Measurements from ENCODE around the gene NCKAP5L.
"Not testable (repeated sequence)": the region's sequence is repeated elsewhere in the genome, so short reads cannot be mapped to it uniquely, and the experiment has no call there.

Gene NCKAP5L

DNA sequence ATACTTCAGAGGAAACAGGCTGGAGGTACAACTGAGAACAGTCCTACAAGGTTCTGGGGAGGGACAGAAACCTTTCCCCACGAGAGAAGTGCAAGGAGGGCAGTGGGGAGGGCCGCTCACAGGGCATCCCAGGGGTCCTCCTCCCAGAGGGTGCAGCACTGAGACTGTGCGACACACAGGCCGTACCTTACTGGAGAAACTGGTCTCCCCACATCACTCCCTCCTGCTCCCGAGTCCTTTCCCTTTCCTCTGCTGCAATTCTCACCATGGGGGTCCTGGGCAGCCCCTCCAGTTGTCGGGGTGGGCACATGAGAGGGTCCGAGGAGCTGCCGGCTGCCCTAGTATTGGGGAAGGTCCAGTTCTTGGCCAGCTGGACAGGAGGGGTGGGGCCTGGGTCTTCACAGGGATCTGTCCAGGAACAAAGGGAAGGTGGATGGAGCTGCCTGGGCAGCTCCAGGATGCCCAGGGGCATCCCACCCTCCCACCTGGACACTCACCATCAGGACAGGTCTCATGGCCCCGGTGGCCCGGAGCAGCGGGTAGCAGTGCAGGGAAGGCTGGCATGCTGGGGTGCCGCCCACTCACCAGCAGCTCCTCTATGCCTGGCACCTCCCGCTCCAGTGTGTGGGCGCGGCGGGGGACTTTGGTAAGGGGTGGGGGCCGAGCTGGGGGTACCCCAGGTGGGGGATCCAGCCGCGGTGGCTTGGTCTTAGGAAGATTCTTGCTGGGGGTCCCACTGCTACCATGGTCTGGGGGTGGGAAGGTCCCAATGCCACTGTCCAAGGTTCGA lies 35.8 kb downstream of the NCKAP5L start:
- H3K4me1 Mint-ChIP-seq (ENCODE audit: low read depth), result no peaks in the 10 kb centered on the region
- H3K4me3 Mint-ChIP-seq, result no peak overlapping the region
- H3K27ac Mint-ChIP-seq, result no peak overlapping the region
- no peaks in the 10 kb centered on the region for H3K36me3 Mint-ChIP-seq (ENCODE audit: low read depth)
- peaks cover 5% of the 10 kb centered on the region for H3K9me3 Mint-ChIP-seq
- H3K27me3 Mint-ChIP-seq, result no peaks in the 10 kb centered on the region

DNA sequence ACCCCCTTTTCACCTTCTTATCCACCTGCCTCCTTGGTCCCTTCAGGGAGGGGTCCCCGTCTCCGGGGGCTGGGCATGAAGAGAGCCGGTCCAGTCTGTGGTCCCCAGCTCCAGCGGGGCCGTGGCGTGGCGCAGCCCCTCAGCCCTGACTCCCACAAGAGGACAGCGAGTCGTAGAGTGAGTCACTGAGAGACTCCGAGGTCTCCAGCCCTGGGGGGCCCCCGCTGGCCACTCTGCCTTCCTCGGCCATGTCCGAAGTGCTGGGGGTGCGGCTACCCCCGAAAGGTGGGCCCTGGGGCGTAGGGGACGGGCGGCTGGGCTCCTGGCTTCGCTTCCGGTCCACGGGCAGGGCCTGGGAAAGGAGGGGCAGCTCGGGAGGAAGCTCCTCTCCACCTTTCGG lies 36.5 kb downstream of the NCKAP5L start:
- H3K27ac Mint-ChIP-seq, result no peak overlapping the region

DNA sequence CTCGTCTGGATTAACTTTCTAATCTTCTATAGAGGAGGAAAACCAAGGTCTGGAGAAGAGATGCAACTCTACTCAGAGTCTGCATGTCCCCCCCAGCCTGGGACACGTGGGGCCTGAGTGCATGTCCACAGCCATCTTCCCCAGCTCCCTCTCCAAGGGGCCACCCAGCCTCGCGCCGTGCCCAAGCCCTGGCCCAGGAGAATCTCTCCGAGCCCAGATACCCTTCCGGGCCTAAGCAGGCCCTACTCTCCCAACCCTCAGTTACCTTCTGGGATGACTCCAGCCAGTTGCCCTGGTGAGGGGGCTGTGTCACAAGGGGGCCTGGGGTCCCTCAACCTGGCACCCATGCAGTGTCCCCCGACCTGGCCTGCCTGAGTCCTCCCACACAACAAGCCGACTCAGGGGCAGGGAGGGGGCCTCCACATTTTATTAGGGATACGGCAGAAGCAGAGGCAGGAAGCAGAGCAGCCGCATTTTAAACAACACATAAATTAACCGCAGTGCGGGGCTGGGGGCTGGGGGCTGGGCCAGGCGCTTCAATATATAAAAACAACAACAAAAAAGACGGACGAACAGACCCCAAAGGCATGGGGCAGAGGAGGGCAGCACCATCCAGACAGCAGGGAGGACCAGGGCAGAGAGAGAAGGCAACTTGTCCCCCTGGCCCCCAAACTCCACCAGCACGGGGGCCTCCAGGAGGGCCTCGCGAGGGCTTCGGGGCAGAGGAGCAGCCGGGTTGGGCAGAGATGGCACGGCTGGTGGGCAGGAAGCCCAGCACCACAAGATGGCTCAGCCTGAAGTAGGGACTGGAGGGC lies 37.3 kb downstream of the NCKAP5L start:
- Mint-ChIP-seq H3K27me3 (no peaks in the 10 kb centered on the region), H3K27ac (peak overlapping the region; percentile 61), H3K9me3 (peaks cover 6% of the 10 kb centered on the region), H3K4me1 (ENCODE audit: low read depth) (no peaks in the 10 kb centered on the region), H3K4me3 (no peak overlapping the region), H3K36me3 (ENCODE audit: low read depth) (no peaks in the 10 kb centered on the region)

More for the DNA sequence above, 36.5 kb downstream of the NCKAP5L start:
- no peaks in the 10 kb centered on the region for H3K36me3 Mint-ChIP-seq (ENCODE audit: low read depth)
- no peak overlapping the region for H3K4me3 Mint-ChIP-seq
- H3K9me3 Mint-ChIP-seq, result peaks cover 6% of the 10 kb centered on the region
- no peaks in the 10 kb centered on the region for H3K4me1 Mint-ChIP-seq (ENCODE audit: low read depth)
- H3K27me3 Mint-ChIP-seq, result no peaks in the 10 kb centered on the region

DNA sequence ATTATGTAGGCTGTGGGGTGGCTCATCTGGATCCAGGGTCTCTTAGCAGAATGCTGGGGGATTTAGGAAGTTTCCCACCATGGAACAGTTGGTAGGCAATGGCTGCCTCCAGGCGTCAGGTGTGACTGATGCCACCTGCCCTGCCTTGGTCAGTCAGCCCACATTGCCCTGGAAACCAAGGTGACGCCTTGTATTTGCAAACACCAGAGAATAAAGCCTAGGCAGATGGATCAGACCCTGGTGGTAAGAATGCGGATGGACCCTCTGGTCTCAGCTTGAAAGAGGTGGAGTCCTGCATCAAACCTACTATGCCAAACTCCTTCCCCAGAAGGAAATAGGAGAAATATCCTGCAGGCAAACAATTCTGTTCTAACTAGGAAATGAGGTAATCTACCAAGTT lies 38.2 kb downstream of the NCKAP5L start:
- Mint-ChIP-seq H3K4me1 (ENCODE audit: low read depth) (no peaks in the 10 kb centered on the region), H3K9me3 (peaks cover 6% of the 10 kb centered on the region), H3K27ac (no peak overlapping the region), H3K36me3 (ENCODE audit: low read depth) (no peaks in the 10 kb centered on the region), H3K27me3 (no peaks in the 10 kb centered on the region), H3K4me3 (no peak overlapping the region)

DNA sequence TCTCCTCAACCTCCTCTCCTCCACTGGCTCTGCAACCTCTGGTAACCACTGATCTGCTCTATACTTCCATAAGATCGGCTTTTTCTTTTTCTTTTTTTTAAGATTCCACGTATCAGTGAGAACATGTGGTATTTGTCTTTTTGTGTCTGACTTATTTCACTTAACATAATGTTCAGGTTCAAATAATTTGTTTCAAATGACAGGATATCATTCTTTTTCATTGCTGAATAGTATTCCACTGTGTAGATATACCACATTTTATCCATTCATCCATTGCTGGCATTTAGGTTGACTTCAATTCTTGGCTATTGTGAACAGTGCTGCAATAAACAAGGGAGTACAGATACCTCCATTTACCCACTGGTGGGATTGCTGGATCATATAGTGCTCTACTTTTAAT lies 40.5 kb downstream of the NCKAP5L start:
- H3K9me3 Mint-ChIP-seq, result peaks cover 6% of the 10 kb centered on the region
- H3K27me3 Mint-ChIP-seq, result peaks cover 13% of the 10 kb centered on the region
- no peaks in the 10 kb centered on the region for H3K4me1 Mint-ChIP-seq (ENCODE audit: low read depth)
- H3K4me3 Mint-ChIP-seq, result no peak overlapping the region
- peak overlapping the region; percentile 9 for H3K27ac Mint-ChIP-seq
- H3K36me3 Mint-ChIP-seq (ENCODE audit: low read depth), result no peaks in the 10 kb centered on the region

DNA sequence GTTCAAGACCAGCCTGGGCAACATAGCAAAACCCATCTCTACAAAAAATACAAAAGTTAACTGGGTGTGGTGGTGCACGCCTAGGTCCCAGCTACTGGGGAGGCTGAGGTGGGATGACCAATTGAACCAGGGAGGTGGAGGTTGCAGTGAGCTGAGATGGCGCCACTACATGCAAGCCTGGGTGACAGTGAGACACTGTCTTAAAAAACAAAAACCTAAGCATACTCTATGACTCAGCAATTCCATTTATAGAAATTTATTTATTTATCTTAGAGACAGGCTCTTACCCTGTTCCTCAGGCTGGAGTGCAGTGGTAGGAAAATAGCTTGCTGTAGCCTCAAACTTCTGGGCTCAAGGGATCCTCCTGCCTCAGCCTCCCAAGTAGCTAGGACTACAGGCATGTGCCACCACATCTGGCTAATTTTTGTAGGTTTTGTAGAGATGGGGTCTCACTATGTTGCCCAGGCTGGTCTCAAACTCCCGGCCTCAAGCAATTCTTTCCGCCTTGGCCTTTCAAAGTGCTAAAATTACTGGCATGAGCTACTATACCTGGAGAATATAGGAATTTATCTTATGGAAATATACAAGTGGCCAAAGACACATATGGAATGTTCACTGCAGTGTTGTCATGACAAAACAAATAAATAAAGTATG lies 43.3 kb downstream of the NCKAP5L start:
- H3K4me3 Mint-ChIP-seq, result no peak overlapping the region
- peaks cover 6% of the 10 kb centered on the region for H3K9me3 Mint-ChIP-seq
- H3K36me3 Mint-ChIP-seq (ENCODE audit: low read depth), result no peaks in the 10 kb centered on the region
- H3K27me3 Mint-ChIP-seq, result peaks cover 22% of the 10 kb centered on the region
- no peak overlapping the region for H3K27ac Mint-ChIP-seq
- H3K4me1 Mint-ChIP-seq (ENCODE audit: low read depth), result no peaks in the 10 kb centered on the region

DNA sequence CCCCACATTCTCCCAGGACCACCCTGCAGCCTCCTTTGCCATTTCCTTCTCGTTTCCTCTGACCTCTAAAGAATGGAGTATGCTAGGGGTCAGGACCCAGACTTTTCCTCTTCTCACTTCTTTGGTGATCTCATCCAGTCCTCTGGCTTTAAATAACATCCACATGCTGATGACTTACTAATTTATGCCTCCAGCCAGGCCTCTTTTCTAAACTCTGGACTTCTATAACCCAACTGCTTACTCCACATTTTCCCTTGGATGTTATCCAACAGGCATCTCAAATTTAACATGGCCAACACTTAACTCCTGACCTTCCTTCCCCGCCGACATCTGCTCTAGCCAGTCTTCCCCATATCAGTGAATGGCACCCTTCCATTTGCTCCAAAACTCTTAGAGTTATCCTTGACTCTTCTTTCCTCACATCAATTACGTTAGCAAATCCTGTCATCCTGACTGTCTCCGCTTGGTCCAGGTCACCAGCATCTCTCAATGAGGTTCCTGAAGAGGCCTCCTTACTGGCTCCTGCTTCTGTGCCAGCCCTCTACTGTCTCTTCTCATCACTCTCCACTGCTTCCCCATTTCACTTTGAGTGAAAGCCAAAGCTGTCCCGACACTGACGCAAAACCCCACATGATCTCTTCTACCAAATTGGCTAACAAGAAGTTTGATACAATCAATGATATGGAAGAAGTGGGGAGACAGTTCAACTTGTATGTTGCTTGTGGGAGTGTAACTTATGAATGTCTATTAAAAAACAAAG lies 44.1 kb downstream of the NCKAP5L start:
- H3K4me1 Mint-ChIP-seq (ENCODE audit: low read depth), result no peaks in the 10 kb centered on the region
- no peaks in the 10 kb centered on the region for H3K36me3 Mint-ChIP-seq (ENCODE audit: low read depth)
- H3K4me3 Mint-ChIP-seq, result no peak overlapping the region
- H3K27ac Mint-ChIP-seq, result no peak overlapping the region
- peaks cover 6% of the 10 kb centered on the region for H3K9me3 Mint-ChIP-seq
- H3K27me3 Mint-ChIP-seq, result peaks cover 30% of the 10 kb centered on the region

DNA sequence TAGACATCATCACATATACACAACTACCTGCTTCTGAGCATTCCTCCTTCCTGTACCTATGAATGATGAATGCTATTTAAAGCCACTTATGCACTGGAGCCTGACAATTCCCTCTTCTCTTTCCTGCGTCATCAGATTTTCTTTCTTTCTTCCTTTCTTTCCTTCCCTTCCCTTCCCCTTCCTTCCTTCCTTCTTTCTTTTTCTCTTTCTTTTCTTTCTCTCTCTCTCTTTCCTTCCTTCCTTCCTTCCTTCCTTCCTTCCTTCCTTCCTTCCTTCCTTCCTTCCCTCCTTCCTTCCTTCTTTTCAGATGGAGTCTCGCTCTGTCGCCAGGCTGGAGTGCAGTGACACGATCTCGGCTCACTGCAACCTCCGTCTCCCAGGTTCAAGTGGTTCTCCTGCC lies 47.3 kb downstream of the NCKAP5L start:
- H3K4me3 Mint-ChIP-seq; H3K9me3 Mint-ChIP-seq; H3K36me3 Mint-ChIP-seq (ENCODE audit: low read depth); H3K27ac Mint-ChIP-seq: not testable (repeated sequence)
- Mint-ChIP-seq H3K27me3 (peaks cover 31% of the 10 kb centered on the region), H3K4me1 (ENCODE audit: low read depth) (peaks cover 18% of the 10 kb centered on the region)

DNA sequence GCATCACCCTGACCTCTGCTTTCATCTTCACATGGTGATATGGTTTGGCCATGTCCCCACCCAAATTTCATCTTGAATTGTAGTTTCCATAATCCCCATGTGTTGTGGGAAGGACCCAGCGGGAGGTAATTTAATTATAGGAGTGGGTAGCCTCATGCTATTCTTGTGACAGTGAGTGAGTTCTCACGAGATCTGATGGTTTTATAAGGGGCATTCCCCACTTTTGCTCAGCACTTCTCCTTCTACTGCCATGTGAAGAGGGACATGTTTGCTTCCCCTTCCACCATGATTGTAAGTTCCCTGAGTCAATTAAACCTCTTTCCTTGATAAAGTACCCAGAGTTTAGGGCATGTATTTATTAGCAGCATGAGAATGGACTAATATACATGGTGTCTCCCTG lies 48.6 kb downstream of the NCKAP5L start:
- Mint-ChIP-seq H3K27ac (no peak overlapping the region), H3K27me3 (peaks cover 31% of the 10 kb centered on the region), H3K4me1 (ENCODE audit: low read depth) (peaks cover 18% of the 10 kb centered on the region), H3K4me3 (no peak overlapping the region), H3K9me3 (no peaks in the 10 kb centered on the region), H3K36me3 (ENCODE audit: low read depth) (no peaks in the 10 kb centered on the region)

DNA sequence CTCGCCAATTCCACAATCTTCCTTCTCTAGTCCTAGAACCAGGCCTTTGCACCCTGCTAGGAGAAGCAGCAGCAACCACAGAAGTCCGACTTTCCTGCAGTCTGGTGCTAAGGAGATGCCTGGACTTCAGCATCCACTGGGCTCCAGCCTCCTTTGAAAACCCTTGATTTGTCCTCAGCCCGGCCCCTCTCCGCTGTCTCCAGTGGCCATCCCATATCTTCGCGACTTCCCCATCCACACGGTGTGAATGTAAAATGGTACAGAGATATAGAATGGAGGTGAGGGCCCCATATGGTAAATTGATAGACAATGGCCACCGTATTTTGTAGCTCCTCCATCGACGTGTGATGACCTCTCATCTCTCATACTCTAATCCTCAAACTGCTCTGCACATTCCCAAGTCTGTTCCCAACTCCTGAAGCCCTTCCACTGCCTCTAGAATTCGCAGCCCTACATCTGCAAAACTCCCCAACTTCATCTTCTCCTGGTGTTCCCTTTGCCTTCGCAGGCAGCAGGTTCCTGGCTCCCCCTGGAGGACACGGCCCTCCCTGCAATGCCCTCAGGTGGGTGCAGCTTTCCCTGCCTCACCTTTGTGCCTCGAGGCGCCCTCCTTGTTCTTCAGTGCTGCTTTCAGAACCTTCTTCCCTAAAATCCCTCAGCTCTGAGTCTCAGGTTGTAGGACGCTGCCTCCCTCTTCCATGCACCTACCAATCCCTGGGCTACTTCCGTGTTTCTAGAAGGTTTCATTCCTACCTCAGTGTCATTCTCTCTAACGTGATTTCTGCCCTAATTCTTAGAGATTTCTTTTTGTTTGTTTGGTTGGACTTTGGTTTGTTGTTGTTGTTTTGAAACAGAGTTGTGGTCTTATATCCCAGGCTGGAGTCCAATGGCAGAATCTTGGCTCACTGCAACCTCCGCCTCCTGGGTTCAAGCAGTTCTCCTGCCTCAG lies 50.1 kb downstream of the NCKAP5L start:
- Mint-ChIP-seq H3K4me3 (no peak overlapping the region), H3K27ac (no peak overlapping the region), H3K9me3 (no peaks in the 10 kb centered on the region), H3K27me3 (peaks cover 19% of the 10 kb centered on the region), H3K36me3 (ENCODE audit: low read depth) (no peaks in the 10 kb centered on the region), H3K4me1 (ENCODE audit: low read depth) (peaks cover 18% of the 10 kb centered on the region)

DNA sequence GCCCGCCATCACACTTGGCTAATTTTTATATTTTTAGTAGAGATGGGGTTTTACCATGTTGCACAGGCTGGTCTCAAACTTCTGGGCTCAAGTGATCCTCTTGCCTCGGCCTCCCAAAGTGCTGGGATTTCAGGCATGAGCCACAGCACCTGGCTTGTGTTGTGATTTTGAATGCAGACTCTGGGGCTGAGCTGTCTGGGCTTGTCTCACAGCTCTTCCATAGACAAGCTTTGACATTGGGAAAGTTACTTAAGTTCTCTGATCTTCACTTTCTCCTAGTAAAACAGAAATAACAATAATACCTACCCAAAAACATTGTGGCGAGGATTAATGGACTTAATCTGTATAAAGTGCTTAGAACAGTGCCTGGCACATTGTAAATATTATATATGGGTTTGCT lies 50.9 kb downstream of the NCKAP5L start:
- Mint-ChIP-seq H3K27me3 (peaks cover 19% of the 10 kb centered on the region), H3K4me3 (no peak overlapping the region), H3K4me1 (ENCODE audit: low read depth) (peaks cover 18% of the 10 kb centered on the region), H3K36me3 (ENCODE audit: low read depth) (no peaks in the 10 kb centered on the region), H3K9me3 (no peaks in the 10 kb centered on the region), H3K27ac (no peak overlapping the region)

DNA sequence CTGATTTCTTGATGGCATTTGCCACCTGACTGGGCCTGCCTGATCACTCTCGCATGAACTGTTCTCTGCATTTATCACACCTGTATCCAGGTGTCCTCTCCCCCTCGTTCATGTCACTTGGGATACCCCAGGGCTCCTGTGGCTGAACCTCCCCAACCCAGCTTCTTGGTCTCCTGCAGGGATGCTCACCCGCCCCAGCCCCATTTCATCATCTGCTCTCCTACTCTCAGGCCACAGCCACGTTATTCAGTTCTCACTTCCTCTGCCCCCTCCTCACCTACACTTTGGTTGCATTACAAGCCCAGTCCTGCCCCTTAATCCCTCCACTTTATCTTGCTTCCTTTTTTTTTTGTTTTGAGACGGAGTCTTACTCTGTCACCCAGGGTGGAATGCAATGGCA lies 51.4 kb downstream of the NCKAP5L start:
- Mint-ChIP-seq H3K4me1 (ENCODE audit: low read depth) (peaks cover 18% of the 10 kb centered on the region), H3K27me3 (peaks cover 19% of the 10 kb centered on the region), H3K27ac (no peak overlapping the region), H3K4me3 (no peak overlapping the region), H3K36me3 (ENCODE audit: low read depth) (no peaks in the 10 kb centered on the region), H3K9me3 (no peaks in the 10 kb centered on the region)

DNA sequence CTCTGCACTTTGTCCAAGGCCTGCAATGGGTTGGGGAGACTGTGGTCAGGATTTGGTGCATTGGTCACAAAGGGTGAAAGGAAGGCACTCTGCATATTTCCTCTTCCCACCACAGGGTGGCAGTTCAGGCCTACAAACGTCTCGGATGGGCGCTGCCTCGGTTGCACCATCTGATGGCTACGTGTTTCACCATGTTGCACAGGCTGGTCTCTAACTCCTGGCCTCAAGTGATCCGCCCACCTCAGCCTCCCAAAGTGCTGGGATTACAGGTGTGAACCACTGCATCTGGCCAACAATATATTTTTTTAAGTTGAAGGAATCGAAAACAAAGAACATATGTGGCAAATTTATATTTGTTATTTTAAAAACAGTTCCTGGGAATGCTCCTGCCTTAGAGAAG lies 51.8 kb downstream of the NCKAP5L start:
- no peaks in the 10 kb centered on the region for H3K36me3 Mint-ChIP-seq (ENCODE audit: low read depth)
- no peak overlapping the region for H3K27ac Mint-ChIP-seq
- peaks cover 18% of the 10 kb centered on the region for H3K4me1 Mint-ChIP-seq (ENCODE audit: low read depth)
- H3K9me3 Mint-ChIP-seq, result no peaks in the 10 kb centered on the region
- H3K27me3 Mint-ChIP-seq, result peaks cover 19% of the 10 kb centered on the region
- H3K4me3 Mint-ChIP-seq, result no peak overlapping the region

DNA sequence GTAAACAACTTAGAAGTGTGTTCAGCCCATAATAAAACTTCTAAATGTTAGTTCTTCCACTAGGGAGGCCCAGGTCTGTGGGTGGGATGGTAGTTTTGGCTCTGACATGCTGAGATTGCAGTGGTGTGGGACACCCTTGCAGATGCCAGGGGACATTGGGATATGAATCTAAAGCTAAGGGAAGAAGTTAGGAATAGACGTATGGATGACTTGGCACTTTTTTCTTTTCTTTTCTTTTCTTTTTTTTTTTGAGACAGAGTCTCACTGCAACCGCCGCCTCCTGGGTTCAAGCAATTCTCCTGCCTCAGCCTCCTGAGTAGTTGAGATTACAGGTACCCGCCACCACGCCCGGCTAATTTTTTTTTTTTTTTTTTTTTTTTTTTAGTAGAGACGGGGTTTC lies 55.1 kb downstream of the NCKAP5L start:
- H3K4me3 Mint-ChIP-seq, H3K9me3 Mint-ChIP-seq, H3K27me3 Mint-ChIP-seq: not testable (repeated sequence)

More for the DNA sequence above, 55.1 kb downstream of the NCKAP5L start:
- H3K27ac Mint-ChIP-seq; H3K36me3 Mint-ChIP-seq (ENCODE audit: low read depth): not testable (repeated sequence)
- peaks cover 14% of the 10 kb centered on the region for H3K4me1 Mint-ChIP-seq (ENCODE audit: low read depth)
